HEK293T (cell line): ENCODE results near the gene PLEKHA7.

Source experiments
- CTCF ChIA-PET: fragments of 350-600 bp; formaldehyde crosslinking; extraction: SDS; loops from one replicate; lab custom pipeline; 2021; ENCODE audit warnings: antibody characterized with exemption, inconsistent platforms; lab: Yijun Ruan, JAX
- POLR2A ChIA-PET: fragments of 350-600 bp; formaldehyde crosslinking; extraction: SDS; loops from one replicate; lab custom pipeline; 2020; ENCODE audit warnings: antibody characterized with exemption, inconsistent platforms; lab: Yijun Ruan, JAX
- DNase-seq: peaks from one replicate; pipeline ENCODE4 v3.0.0; 2012; ENCODE audit warnings: mixed read lengths; ENCODE audit errors: extremely low spot score
- ARNT ChIP-seq: fragments of 450-650 bp; IDR thresholded peaks from 2 replicates; pipeline ENCODE4 v1.6.1; 2017; ENCODE audit warnings: mild to moderate bottlenecking
- BHLHE40 ChIP-seq: fragments of 450-650 bp; IDR thresholded peaks from 2 replicates; pipeline ENCODE4 v1.6.1; 2016; ENCODE audit warnings: mild to moderate bottlenecking, moderate library complexity, borderline replicate concordance
- CTBP1 ChIP-seq: fragments of 450-650 bp; IDR thresholded peaks from 2 replicates; pipeline ENCODE4 v1.6.1; 2016; ENCODE audit warnings: borderline replicate concordance
- ELF4 ChIP-seq: fragments of 450-650 bp; IDR thresholded peaks from 2 replicates; pipeline ENCODE4 v1.6.1; 2017; ENCODE audit warnings: antibody characterized with exemption
- FOXA1 ChIP-seq: fragments of 450-650 bp; IDR thresholded peaks from 2 replicates; pipeline ENCODE4 v1.6.1; 2016; ENCODE audit warnings: mild to moderate bottlenecking
- FOXK2 ChIP-seq: fragments of 450-650 bp; IDR thresholded peaks from 2 replicates; pipeline ENCODE4 v1.6.1; 2016; ENCODE audit warnings: mild to moderate bottlenecking
- FOXM1 ChIP-seq: fragments of 450-650 bp; IDR thresholded peaks from 2 replicates; pipeline ENCODE4 v1.6.1; 2017; ENCODE audit warnings: mild to moderate bottlenecking, borderline replicate concordance
- HDGF ChIP-seq: fragments of 450-650 bp; IDR thresholded peaks from 2 replicates; pipeline ENCODE4 v1.6.1; 2017; ENCODE audit warnings: antibody characterized with exemption, borderline replicate concordance
- L3MBTL2 ChIP-seq: fragments of 450-650 bp; conservative IDR thresholded peaks from 2 replicates; pipeline ENCODE4 v1.6.1; 2016; ENCODE audit warnings: mild to moderate bottlenecking
- LEF1 ChIP-seq: fragments of 450-650 bp; IDR thresholded peaks from 2 replicates; pipeline ENCODE4 v1.6.1; 2017; ENCODE audit warnings: mild to moderate bottlenecking, borderline replicate concordance
- NFRKB ChIP-seq: fragments of 450-650 bp; IDR thresholded peaks from 2 replicates; pipeline ENCODE4 v1.6.1; 2016; ENCODE audit warnings: mild to moderate bottlenecking, moderate library complexity
- PKNOX1 ChIP-seq: fragments of 450-650 bp; IDR thresholded peaks from 2 replicates; pipeline ENCODE4 v1.6.1; 2016
- SP1 ChIP-seq: fragments of 450-650 bp; IDR thresholded peaks from 2 replicates; pipeline ENCODE4 v1.6.1; 2017
- SUZ12 ChIP-seq: fragments of 450-650 bp; IDR thresholded peaks from 2 replicates; pipeline ENCODE4 v1.6.1; 2016; ENCODE audit warnings: mild to moderate bottlenecking
- TARDBP ChIP-seq: fragments of 450-650 bp; IDR thresholded peaks from 2 replicates; pipeline ENCODE4 v1.6.1; 2016
- ZNF384 ChIP-seq: fragments of 450-650 bp; IDR thresholded peaks from 2 replicates; pipeline ENCODE4 v1.6.1; 2016

PLEKHA7 gene

GRCh38 chr11:16825101-16825500 is 189.1 kb downstream of the PLEKHA7 start:
- POLR2A ChIA-PET, result no interaction called here
- CTCF ChIA-PET, result no interaction called here
- TF ChIP-seq L3MBTL2 (no peak), HDGF (no peak), ARNT (no peak), ZNF384 (no peak), NFRKB (no peak), ELF4 (no peak), TARDBP (no peak), CTBP1 (no peak), SP1 (no peak), FOXM1 (no peak), SUZ12 (no peak), PKNOX1 (no peak), FOXK2 (no peak), LEF1 (no peak), BHLHE40 (no peak), FOXA1 (no peak)
- DNase-seq, result no peak

- ChIA-PET POLR2A (no interaction called here), CTCF (interaction anchor here (0.6 to 2.1 kb wide), 9 partner anchors 10 to 316 kb away, joined by 3 to 12 read pairs (median 3); no protein-coding TSS in a partner anchor)
- DNase-seq, result peak; percentile 78
- TF ChIP-seq L3MBTL2 (no peak), NFRKB (no peak), CTBP1 (no peak), LEF1 (no peak)
These were observed 193.7 kb downstream of the PLEKHA7 start for GRCh38 chr11:16820324-16821092.

- no peak for DNase-seq
- ChIA-PET CTCF (no interaction called here), POLR2A (no interaction called here)
- TF ChIP-seq ELF4 (no peak), FOXK2 (no peak), PKNOX1 (no peak), LEF1 (no peak), HDGF (no peak), FOXM1 (no peak), ARNT (no peak)
These were observed 195.9 kb downstream of the PLEKHA7 start for GRCh38 chr11:16818284-16818683.

- CTCF ChIA-PET, result no interaction called here
- no peak for DNase-seq
- POLR2A ChIA-PET, result no interaction called here
- TF ChIP-seq ELF4 (no peak), CTBP1 (no peak), ARNT (no peak), NFRKB (no peak), LEF1 (no peak), FOXA1 (no peak), TARDBP (no peak), L3MBTL2 (no peak), FOXM1 (no peak), SUZ12 (no peak), HDGF (no peak), ZNF384 (no peak), SP1 (no peak), FOXK2 (no peak), PKNOX1 (no peak)
These were observed 196.9 kb downstream of the PLEKHA7 start for GRCh38 chr11:16817351-16817750.

GRCh38 chr11:16816358-16817270 is 197.6 kb downstream of the PLEKHA7 start:
- no peak for DNase-seq
- POLR2A ChIA-PET, result no interaction called here
- TF ChIP-seq FOXK2 (no peak), ZNF384 (no peak), CTBP1 (no peak)
- CTCF ChIA-PET, result interaction anchor here (0.6 kb wide), 1 partner anchor 45 kb away, joined by 3 read pairs; no protein-coding TSS in a partner anchor

- DNase-seq, result no peak
- TF ChIP-seq FOXK2 (no peak), SUZ12 (no peak), HDGF (no peak), NFRKB (no peak), L3MBTL2 (no peak), LEF1 (no peak), ELF4 (no peak), ARNT (no peak), BHLHE40 (no peak), TARDBP (no peak)
- CTCF ChIA-PET, result no interaction called here
- POLR2A ChIA-PET, result interaction anchor here (0.9 kb wide), 1 partner anchor 442 kb away, joined by 3 read pairs; no protein-coding TSS in a partner anchor
These were observed 199.0 kb downstream of the PLEKHA7 start for GRCh38 chr11:16815047-16815767.
